ENCODE measurements around the gene TMEM44.
A peak's percentile ranks its signal among the peaks of the same experiment; 100 is the strongest.

TMEM44 gene

GRCh38 chr3:194633349-194634004 is at the start of gene TMEM44:
TSS of gene TMEM44 (minus strand) at chr3:194633419. CDS start at chr3:194633215, 204 bp downstream.
- Histone ChIP-seq H3K27me3 (ENCODE audit: control insufficient read depth in 1 of 2, insufficient read depth in 2 of 2, low read length in 2 of 2) (no peaks in the 10 kb centered on the region), H3K9me3 (ENCODE audit: low read length) (no peaks in the 10 kb centered on the region), H3K27ac (ENCODE audit: low read depth, low read length) (peak within 1 kb of the TSS; percentile 14), H3K4me1 (ENCODE audit: insufficient read depth, low read length) (peaks cover 9% of the 10 kb centered on the region), H3K9ac (ENCODE audit: low read length) (no peak within 1 kb of the TSS), H3K4me3 (ENCODE audit: low read depth in 1 of 2, low read length in 2 of 2) (peak within 1 kb of the TSS; percentile 52 to 70), H3K36me3 (ENCODE audit: insufficient read depth, low read length) (no peaks in the 10 kb centered on the region)

- Histone ChIP-seq H3K9me3 (ENCODE audit: low read length) (no peaks in the 10 kb centered on the region), H3K36me3 (ENCODE audit: insufficient read depth, low read length) (no peaks in the 10 kb centered on the region), H3K4me3 (ENCODE audit: low read depth in 1 of 2, low read length in 2 of 2) (no peak overlapping the region), H3K27ac (ENCODE audit: low read depth, low read length) (no peak overlapping the region), H3K27me3 (ENCODE audit: control insufficient read depth in 1 of 2, insufficient read depth in 2 of 2, low read length in 2 of 2) (no peaks in the 10 kb centered on the region), H3K4me1 (ENCODE audit: insufficient read depth, low read length) (peaks cover 24% of the 10 kb centered on the region), H3K9ac (ENCODE audit: low read length) (no peak overlapping the region)
Measured at GRCh38 chr3:194682694-194683310, 49.6 kb upstream of the TMEM44 start.

GRCh38 chr3:194682189-194682693 is 49.0 kb upstream of the TMEM44 start:
- Histone ChIP-seq H3K4me3 (ENCODE audit: low read depth in 1 of 2, low read length in 2 of 2) (no peak overlapping the region), H3K4me1 (ENCODE audit: insufficient read depth, low read length) (peaks cover 20% of the 10 kb centered on the region), H3K9me3 (ENCODE audit: low read length) (no peaks in the 10 kb centered on the region), H3K9ac (ENCODE audit: low read length) (no peak overlapping the region), H3K36me3 (ENCODE audit: insufficient read depth, low read length) (no peaks in the 10 kb centered on the region), H3K27ac (ENCODE audit: low read depth, low read length) (no peak overlapping the region), H3K27me3 (ENCODE audit: control insufficient read depth in 1 of 2, insufficient read depth in 2 of 2, low read length in 2 of 2) (no peaks in the 10 kb centered on the region)

- no peaks in the 10 kb centered on the region for H3K9me3 ChIP-seq (ENCODE audit: low read length)
- peaks cover 17% of the 10 kb centered on the region for H3K4me1 ChIP-seq (ENCODE audit: insufficient read depth, low read length)
- H3K4me3 ChIP-seq (ENCODE audit: low read depth in 1 of 2, low read length in 2 of 2), result no peak overlapping the region
- no peak overlapping the region for H3K9ac ChIP-seq (ENCODE audit: low read length)
- H3K27me3 ChIP-seq (ENCODE audit: control insufficient read depth in 1 of 2, insufficient read depth in 2 of 2, low read length in 2 of 2), result no peaks in the 10 kb centered on the region
- H3K27ac ChIP-seq (ENCODE audit: low read depth, low read length), result no peak overlapping the region
- H3K36me3 ChIP-seq (ENCODE audit: insufficient read depth, low read length), result no peaks in the 10 kb centered on the region
Measured at GRCh38 chr3:194680888-194681615, 47.8 kb upstream of the TMEM44 start.

GRCh38 chr3:194676471-194676870 is 43.3 kb upstream of the TMEM44 start:
- no peaks in the 10 kb centered on the region for H3K36me3 ChIP-seq (ENCODE audit: insufficient read depth, low read length)
- H3K4me3 ChIP-seq (ENCODE audit: low read depth in 1 of 2, low read length in 2 of 2), result no peak overlapping the region
- H3K27me3 ChIP-seq (ENCODE audit: control insufficient read depth in 1 of 2, insufficient read depth in 2 of 2, low read length in 2 of 2), result no peaks in the 10 kb centered on the region
- no peaks in the 10 kb centered on the region for H3K4me1 ChIP-seq (ENCODE audit: insufficient read depth, low read length)
- no peak overlapping the region for H3K9ac ChIP-seq (ENCODE audit: low read length)
- H3K27ac ChIP-seq (ENCODE audit: low read depth, low read length), result no peak overlapping the region
- no peaks in the 10 kb centered on the region for H3K9me3 ChIP-seq (ENCODE audit: low read length)

GRCh38 chr3:194675680-194676079 is 42.5 kb upstream of the TMEM44 start:
- Histone ChIP-seq H3K36me3 (ENCODE audit: insufficient read depth, low read length) (no peaks in the 10 kb centered on the region), H3K27ac (ENCODE audit: low read depth, low read length) (no peak overlapping the region), H3K4me3 (ENCODE audit: low read depth in 1 of 2, low read length in 2 of 2) (no peak overlapping the region), H3K4me1 (ENCODE audit: insufficient read depth, low read length) (peaks cover 8% of the 10 kb centered on the region), H3K9me3 (ENCODE audit: low read length) (no peaks in the 10 kb centered on the region), H3K9ac (ENCODE audit: low read length) (no peak overlapping the region), H3K27me3 (ENCODE audit: control insufficient read depth in 1 of 2, insufficient read depth in 2 of 2, low read length in 2 of 2) (no peaks in the 10 kb centered on the region)

GRCh38 chr3:194675081-194675640 is 41.9 kb upstream of the TMEM44 start:
- H3K27me3 ChIP-seq (ENCODE audit: control insufficient read depth in 1 of 2, insufficient read depth in 2 of 2, low read length in 2 of 2), result no peaks in the 10 kb centered on the region

GRCh38 chr3:194673761-194674160 is 40.5 kb upstream of the TMEM44 start:
- Histone ChIP-seq H3K9ac (ENCODE audit: low read length) (no peak overlapping the region), H3K36me3 (ENCODE audit: insufficient read depth, low read length) (peaks cover 11% of the 10 kb centered on the region), H3K4me3 (ENCODE audit: low read depth in 1 of 2, low read length in 2 of 2) (no peak overlapping the region), H3K4me1 (ENCODE audit: insufficient read depth, low read length) (peaks cover 11% of the 10 kb centered on the region), H3K27me3 (ENCODE audit: control insufficient read depth in 1 of 2, insufficient read depth in 2 of 2, low read length in 2 of 2) (no peaks in the 10 kb centered on the region), H3K9me3 (ENCODE audit: low read length) (no peaks in the 10 kb centered on the region), H3K27ac (ENCODE audit: low read depth, low read length) (no peak overlapping the region)

More at GRCh38 chr3:194675081-194675640, 41.9 kb upstream of the TMEM44 start:
- H3K4me3 ChIP-seq (ENCODE audit: low read depth in 1 of 2, low read length in 2 of 2), result no peak overlapping the region
- H3K9me3 ChIP-seq (ENCODE audit: low read length), result no peaks in the 10 kb centered on the region
- no peaks in the 10 kb centered on the region for H3K36me3 ChIP-seq (ENCODE audit: insufficient read depth, low read length)
- peaks cover 11% of the 10 kb centered on the region for H3K4me1 ChIP-seq (ENCODE audit: insufficient read depth, low read length)
- H3K9ac ChIP-seq (ENCODE audit: low read length), result no peak overlapping the region
- no peak overlapping the region for H3K27ac ChIP-seq (ENCODE audit: low read depth, low read length)

GRCh38 chr3:194672876-194673275 is 39.7 kb upstream of the TMEM44 start:
- Histone ChIP-seq H3K9ac (ENCODE audit: low read length) (peak overlapping the region; percentile 23), H3K9me3 (ENCODE audit: low read length) (no peaks in the 10 kb centered on the region), H3K27me3 (ENCODE audit: control insufficient read depth in 1 of 2, insufficient read depth in 2 of 2, low read length in 2 of 2) (no peaks in the 10 kb centered on the region), H3K4me3 (ENCODE audit: low read depth in 1 of 2, low read length in 2 of 2) (peak overlapping the region; percentile 22 to 92), H3K36me3 (ENCODE audit: insufficient read depth, low read length) (peaks cover 15% of the 10 kb centered on the region), H3K4me1 (ENCODE audit: insufficient read depth, low read length) (peaks cover 11% of the 10 kb centered on the region), H3K27ac (ENCODE audit: low read depth, low read length) (peak overlapping the region; percentile 88)

- Histone ChIP-seq H3K27me3 (ENCODE audit: control insufficient read depth in 1 of 2, insufficient read depth in 2 of 2, low read length in 2 of 2) (no peaks in the 10 kb centered on the region), H3K4me1 (ENCODE audit: insufficient read depth, low read length) (peaks cover 11% of the 10 kb centered on the region), H3K4me3 (ENCODE audit: low read depth in 1 of 2, low read length in 2 of 2) (peak within 1 kb of the TSS; percentile 75 to 92), H3K9me3 (ENCODE audit: low read length) (no peaks in the 10 kb centered on the region), H3K9ac (ENCODE audit: low read length) (peak within 1 kb of the TSS; percentile 74), H3K27ac (ENCODE audit: low read depth, low read length) (peak within 1 kb of the TSS; percentile 88), H3K36me3 (ENCODE audit: insufficient read depth, low read length) (peaks cover 15% of the 10 kb centered on the region)
Measured at GRCh38 chr3:194671900-194672808, 38.9 kb upstream of the TMEM44 start, which contains the start of gene LSG1. TSS of gene LSG1 (minus strand) at chr3:194672191. CDS start at chr3:194672162, 29 bp downstream.
